GM19238 (cell line): ENCODE data around the gene ZNRF2.
"Not testable (repeated sequence)": the region's sequence is repeated elsewhere in the genome, so short reads cannot be mapped to it uniquely, and the experiment has no call there.

Experiments
- DNase-seq: peaks from one replicate; pipeline ENCODE4 v3.0.0; 2011; ENCODE audit warnings: low spot score; ENCODE audit not compliant: insufficient read length

ZNRF2 gene

GRCh38 chr7:30260246-30260768 lies 24.1 kb upstream of the ZNRF2 start:
- DNase-seq = no peak

- DNase-seq = no peak
Observed at GRCh38 chr7:30263090-30263710, 21.2 kb upstream of the ZNRF2 start.

GRCh38 chr7:30264052-30264451 lies 20.3 kb upstream of the ZNRF2 start:
- DNase-seq = no peak

GRCh38 chr7:30265189-30265588 lies 19.2 kb upstream of the ZNRF2 start:
- not testable (repeated sequence) for DNase-seq

- DNase-seq = no peak
Observed at GRCh38 chr7:30266686-30267085, 17.7 kb upstream of the ZNRF2 start.

- DNase-seq = no peak
Observed at GRCh38 chr7:30268586-30268985, 15.8 kb upstream of the ZNRF2 start.

GRCh38 chr7:30269490-30269889 lies 14.9 kb upstream of the ZNRF2 start:
- DNase-seq = no peak

GRCh38 chr7:30270921-30271320 lies 13.5 kb upstream of the ZNRF2 start:
- no peak for DNase-seq

GRCh38 chr7:30272126-30272525 lies 12.3 kb upstream of the ZNRF2 start:
- DNase-seq = no peak

GRCh38 chr7:30273552-30273951 lies 10.8 kb upstream of the ZNRF2 start:
- DNase-seq = no peak

- no peak for DNase-seq
Observed at GRCh38 chr7:30274641-30275040, 9.8 kb upstream of the ZNRF2 start.

- DNase-seq = peak; percentile 9
Observed at GRCh38 chr7:30276203-30276900, 8.0 kb upstream of the ZNRF2 start.

GRCh38 chr7:30278376-30278775 lies 6.0 kb upstream of the ZNRF2 start:
- DNase-seq = no peak

GRCh38 chr7:30278849-30279652 lies 5.3 kb upstream of the ZNRF2 start:
- DNase-seq = no peak

GRCh38 chr7:30279653-30279904 lies 4.8 kb upstream of the ZNRF2 start:
- DNase-seq = no peak

- no peak for DNase-seq
Observed at GRCh38 chr7:30280631-30281030, 3.8 kb upstream of the ZNRF2 start.

GRCh38 chr7:30281263-30281662 lies 3.1 kb upstream of the ZNRF2 start:
- no peak for DNase-seq

- no peak for DNase-seq
Observed at GRCh38 chr7:30281791-30282190, 2.6 kb upstream of the ZNRF2 start.

GRCh38 chr7:30282735-30283134 lies 1.7 kb upstream of the ZNRF2 start:
- no peak for DNase-seq

- DNase-seq = peak; percentile 11
Observed at GRCh38 chr7:30285067-30285535, 704 bp downstream of the ZNRF2 start.

GRCh38 chr7:30285536-30286284 lies 1.3 kb downstream of the ZNRF2 start:
- DNase-seq = peak; percentile 13

- DNase-seq = no peak
Observed at GRCh38 chr7:30286749-30287148, 2.4 kb downstream of the ZNRF2 start.
